Measurements from ENCODE around the gene MPG.

GRCh38 chr16:66309-67182 lies 11.5 kb upstream of the MPG start:
- TF ChIP-seq CTCF (conservative IDR thresholded peaks at IDR 0.05) (no peak), ZFX (IDR thresholded peaks at IDR 0.05) (no peak)
